H9 (cell line): ENCODE results near the gene LRRIQ4. TPM values are rescaled to one million over a fixed set of nuclear protein-coding genes. Genes with fewer than 3 reads are reported as not detected.
A peak's percentile ranks its signal among the peaks of the same experiment; 100 is the strongest.

Experiments used
- DNase-seq: peaks from one replicate; pipeline ENCODE4 v3.0.0-alpha.2; 2017
- H2AFZ ChIP-seq: one replicate; pipeline ENCODE4 v1.6.1; 2013; ENCODE audit warnings: mild to moderate bottlenecking, low read length, control low read depth, moderate library complexity
- H2AK5ac ChIP-seq: 2 replicates; pipeline ENCODE4 v1.6.1; 2013; ENCODE audit warnings: low read length, control low read depth, mixed read lengths; ENCODE audit not compliant: insufficient read length
- H2BK120ac ChIP-seq: one replicate; pipeline ENCODE4 v1.6.1; 2013; ENCODE audit warnings: low read depth, mild to moderate bottlenecking, low read length, control low read depth, inconsistent platforms; ENCODE audit not compliant: poor library complexity, severe bottlenecking
- H2BK12ac ChIP-seq: 2 replicates; pipeline ENCODE4 v1.6.1; 2013; ENCODE audit warnings: low read length, control low read depth, mixed read lengths, low read depth; ENCODE audit not compliant: insufficient read length
- H2BK15ac ChIP-seq: 2 replicates; pipeline ENCODE4 v1.6.1; 2013; ENCODE audit warnings: low read depth, low read length, control low read depth
- H2BK20ac ChIP-seq: one replicate; pipeline ENCODE4 v1.6.1; 2013; ENCODE audit warnings: low read depth, mild to moderate bottlenecking, low read length, control low read depth, inconsistent platforms; ENCODE audit not compliant: poor library complexity, severe bottlenecking
- H2BK5ac ChIP-seq: 2 replicates; pipeline ENCODE4 v1.6.1; 2013; ENCODE audit warnings: low read length, control low read depth, mixed read lengths; ENCODE audit not compliant: insufficient read length
- H3K14ac ChIP-seq: 2 replicates; pipeline ENCODE4 v1.6.1; 2013; ENCODE audit warnings: low read length, control low read depth; ENCODE audit not compliant: insufficient read depth
- H3K18ac ChIP-seq: 2 replicates; pipeline ENCODE4 v1.6.1; 2013; ENCODE audit warnings: low read depth, mild to moderate bottlenecking, mixed read lengths, low read length, control low read depth; ENCODE audit not compliant: insufficient read length
- H3K23ac ChIP-seq: 2 replicates; pipeline ENCODE4 v1.6.1; 2013; ENCODE audit warnings: low read length, control low read depth, mixed read lengths, low read depth; ENCODE audit not compliant: insufficient read length
- H3K23me2 ChIP-seq: 2 replicates; pipeline ENCODE4 v1.6.1; 2013; ENCODE audit warnings: low read depth, mild to moderate bottlenecking, mixed read lengths, low read length, control low read depth; ENCODE audit not compliant: insufficient read length, poor library complexity, severe bottlenecking
- H3K27ac ChIP-seq: 2 replicates; pipeline ENCODE4 v1.5.1; 2013; ENCODE audit warnings: low read length, control low read depth, mixed read lengths, low read depth; ENCODE audit not compliant: insufficient read length
- H3K27me3 ChIP-seq: 2 replicates; pipeline ENCODE4 v1.6.1; 2013; ENCODE audit warnings: low read length, control low read depth, inconsistent platforms; ENCODE audit not compliant: insufficient read depth
- H3K4ac ChIP-seq: 2 replicates; pipeline ENCODE4 v1.6.1; 2013; ENCODE audit warnings: low read depth, mild to moderate bottlenecking, control low read depth, inconsistent platforms, low read length, moderate library complexity
- H3K4me1 ChIP-seq: 2 replicates; pipeline ENCODE4 v1.6.1; 2013; ENCODE audit warnings: low read length, control low read depth, inconsistent platforms; ENCODE audit not compliant: insufficient read depth
- H3K4me2 ChIP-seq: 2 replicates; pipeline ENCODE4 v1.6.1; 2013; ENCODE audit warnings: low read length, control low read depth, mixed read lengths; ENCODE audit not compliant: insufficient read length, insufficient read depth
- H3K56ac ChIP-seq: 2 replicates; pipeline ENCODE4 v1.6.1; 2013; ENCODE audit warnings: low read depth, mild to moderate bottlenecking, mixed read lengths, low read length, control low read depth; ENCODE audit not compliant: insufficient read length
- H3K79me1 ChIP-seq: 2 replicates; pipeline ENCODE4 v1.6.1; 2013; ENCODE audit warnings: low read depth, mild to moderate bottlenecking, moderate library complexity, low read length, control low read depth, inconsistent platforms; ENCODE audit not compliant: insufficient read depth, poor library complexity, severe bottlenecking
- H3K79me2 ChIP-seq: 2 replicates; pipeline ENCODE4 v1.6.1; 2013; ENCODE audit warnings: low read length, control low read depth, inconsistent platforms; ENCODE audit not compliant: insufficient read depth
- H3K9ac ChIP-seq: 2 replicates; pipeline ENCODE4 v1.6.1; 2013; ENCODE audit warnings: low read length, control low read depth, mixed read lengths; ENCODE audit not compliant: insufficient read length; ENCODE audit errors: extremely low read depth
- H3K9me3 ChIP-seq: one replicate; pipeline ENCODE4 v1.6.1; 2013; ENCODE audit warnings: low read depth, low read length, inconsistent platforms; ENCODE audit not compliant: control insufficient read depth
- H3T11ph ChIP-seq: one replicate; pipeline ENCODE4 v1.6.1; 2013; ENCODE audit warnings: mild to moderate bottlenecking, low read length, control low read depth, inconsistent platforms
- H4K20me1 ChIP-seq: one replicate; pipeline ENCODE4 v1.6.1; 2013; ENCODE audit not compliant: control insufficient read depth, insufficient read length, insufficient read depth
- H4K5ac ChIP-seq: 2 replicates; pipeline ENCODE4 v1.6.1; 2013; ENCODE audit warnings: low read depth, mild to moderate bottlenecking, mixed read lengths, low read length, control low read depth; ENCODE audit not compliant: insufficient read length
- H4K8ac ChIP-seq: replicated peaks from 2 replicates; pipeline ENCODE4 v1.6.1; 2013; ENCODE audit warnings: low read length, control low read depth, mixed read lengths, low read depth; ENCODE audit not compliant: insufficient read length
- H4K91ac ChIP-seq: 2 replicates; pipeline ENCODE4 v1.6.1; 2013; ENCODE audit warnings: low read depth, mild to moderate bottlenecking, moderate library complexity, mixed read lengths, low read length, control low read depth; ENCODE audit not compliant: insufficient read length
- H3K27ac Mint-ChIP-seq, 3 experiments: 2 replicates in 2 of 3; 3 replicates in 1 of 3; pipeline ENCODE4 v1.8.0; 2020 to 2021; ENCODE audit warnings: mixed read lengths in 3 of 3, mild to moderate bottlenecking in 1 of 3, moderate library complexity in 1 of 3
- H3K27me3 Mint-ChIP-seq: 2 replicates; pipeline ENCODE4 v1.8.0; 2021; ENCODE audit warnings: low read depth, mild to moderate bottlenecking, moderate library complexity, mixed read lengths
- H3K36me3 Mint-ChIP-seq, 3 experiments: 2 replicates in 2 of 3; 3 replicates in 1 of 3; pipeline ENCODE4 v1.8.0; 2020 to 2021; ENCODE audit warnings: low read depth in 3 of 3, mixed read lengths in 3 of 3; ENCODE audit not compliant: insufficient read depth in 1 of 3
- H3K4me1 Mint-ChIP-seq, 2 experiments: 2 replicates each; pipeline ENCODE4 v1.8.0; 2020; ENCODE audit warnings: mixed read lengths in 2 of 2
- H3K4me3 Mint-ChIP-seq, 2 experiments: 2 replicates in 1 of 2; 3 replicates in 1 of 2; pipeline ENCODE4 v1.8.0; 2020 to 2021; ENCODE audit warnings: mild to moderate bottlenecking in 2 of 2, mixed read lengths in 2 of 2, moderate library complexity in 1 of 2
- H3K9me3 Mint-ChIP-seq, 2 experiments: 2 replicates in 1 of 2; 3 replicates in 1 of 2; pipeline ENCODE4 v1.8.0; 2020; ENCODE audit warnings: mild to moderate bottlenecking in 2 of 2, mixed read lengths in 2 of 2, moderate library complexity in 1 of 2
- CTCF ChIP-seq: fragments of 200-600 bp; sonication (generic); conservative IDR thresholded peaks from 3 replicates; pipeline ENCODE4 v1.8.0; 2021; ENCODE audit warnings: antibody characterized with exemption, mild to moderate bottlenecking
- WGBS: extraction: QIAGEN DNeasy Blood & Tissue Kit; methylation state at CpG from one replicate; pipeline ENCODE4 v1.1.7; 2013; ENCODE audit warnings: missing lambda C conversion rate, low lambda C conversion rate, mixed read lengths; ENCODE audit not compliant: insufficient read length; ENCODE audit errors: extremely low coverage; 5-methylcytosine and 5-hydroxymethylcytosine counted together
- total RNA-seq: library from RNA; stranded (reverse); gene quantifications from 2 replicates; pipeline ENCODE4 v1.2.1, GENCODE V29; 2021

Gene LRRIQ4
- total RNA-seq, 1 experiment from 2014 or later: not detected

GRCh38 chr3:169836078-169836941 is 23.6 kb downstream of the LRRIQ4 start:
- Histone ChIP-seq H4K5ac (no peak overlapping the region), H3K4me1 (no peaks in the 10 kb centered on the region), H3K23ac (no peak overlapping the region), H4K20me1 (no peaks in the 10 kb centered on the region), H3K4me2 (no peak overlapping the region), H3K14ac (no peak overlapping the region), H3K27ac (no peak overlapping the region), H2AK5ac (no peak overlapping the region), H3K79me2 (no peaks in the 10 kb centered on the region), H3K23me2 (no peaks in the 10 kb centered on the region), H3K9ac (no peak overlapping the region), H2BK5ac (no peak overlapping the region), H3K79me1 (no peaks in the 10 kb centered on the region), H2AFZ (no peak overlapping the region), H3K56ac (no peak overlapping the region), H2BK12ac (no peak overlapping the region), H2BK120ac (no peak overlapping the region), H4K91ac (no peak overlapping the region), H3T11ph (no peak overlapping the region), H4K8ac (no peak overlapping the region), H3K4ac (no peak overlapping the region), H2BK15ac (no peak overlapping the region), H3K27me3 (no peaks in the 10 kb centered on the region), H3K18ac (no peak overlapping the region), H3K9me3 (no peaks in the 10 kb centered on the region), H2BK20ac (no peak overlapping the region)
- H3K27me3 Mint-ChIP-seq: no peaks in the 10 kb centered on the region
- no CpG with 5 or more reads among the region's 5 CpGs for WGBS
- no peaks in the 10 kb centered on the region for H3K36me3 Mint-ChIP-seq
- peak overlapping the region; percentile 25 to 65 (median 38); a peak in 5 of 7 replicates for H3K27ac Mint-ChIP-seq
- no peaks in the 10 kb centered on the region for H3K9me3 Mint-ChIP-seq
- H3K4me1 Mint-ChIP-seq: peaks cover 7 to 11% of the 10 kb centered on the region in 2 experiments
- H3K4me3 Mint-ChIP-seq: no peak overlapping the region
- no peak for TF ChIP-seq CTCF
- DNase-seq: no peak
